ENCODE measurements around the gene VN1R4. TPM values are rescaled to one million over a fixed set of nuclear protein-coding genes. Genes with fewer than 3 reads are reported as not detected.
A peak's percentile ranks its signal among the peaks of the same experiment; 100 is the strongest.
"Not testable (repeated sequence)": the region's sequence is repeated elsewhere in the genome, so short reads cannot be mapped to it uniquely, and the experiment has no call there.

VN1R4 gene
- total RNA-seq (not detected), polyA plus RNA-seq (not detected), total RNA-seq (not detected)

- DNase-seq; H3K4me1 ChIP-seq (ENCODE audit: control insufficient read depth in 2 of 2, insufficient read depth in 2 of 2, low read length in 2 of 2); H3K27ac ChIP-seq (ENCODE audit: low read depth, low read length); intact Hi-C loops (cut with micrococcal nuclease); H3K27ac Mint-ChIP-seq; POLR2A ChIA-PET; H3K27me3 ChIP-seq (ENCODE audit: control insufficient read depth in 2 of 2, insufficient read depth in 2 of 2, low read length in 2 of 2); H3K36me3 ChIP-seq (ENCODE audit: control insufficient read depth in 2 of 3, insufficient read depth in 3 of 3, low read length in 3 of 3); ATAC-seq; CTCF ChIA-PET; H3K4me3 Mint-ChIP-seq; H3K4me3 ChIP-seq (ENCODE audit: low read length); H3K4me1 Mint-ChIP-seq: not testable (repeated sequence)
- H3K36me3 Mint-ChIP-seq: peaks cover 2 to 25% (median 13%) of the 10 kb centered on the region in 5 donors
- H3K27me3 Mint-ChIP-seq: peaks cover 0 to 29% (median 19%) of the 10 kb centered on the region in 5 donors
- H3K9me3 ChIP-seq (ENCODE audit: control insufficient read depth in 2 of 3, low read length in 3 of 3): peaks cover 0 to 12% (median 0%) of the 10 kb centered on the region in 3 experiments
- peaks cover 20 to 78% (median 54%) of the 10 kb centered on the region in 11 donors for H3K9me3 Mint-ChIP-seq
Measured at GRCh38 chr19:53267623-53268022, at the start of gene VN1R4. TSS of gene VN1R4 (minus strand) at chr19:53267723. CDS start at chr19:53267665, 58 bp downstream.

- no peak for ATAC-seq
- no peak overlapping the region for H3K27ac Mint-ChIP-seq
- CTCF ChIA-PET: no interaction called here
- Histone ChIP-seq H3K36me3 (ENCODE audit: control insufficient read depth in 2 of 3, insufficient read depth in 3 of 3, low read length in 3 of 3) (no peaks in the 10 kb centered on the region), H3K27ac (ENCODE audit: low read depth, low read length) (no peak overlapping the region), H3K27me3 (ENCODE audit: control insufficient read depth in 2 of 2, insufficient read depth in 2 of 2, low read length in 2 of 2) (no peaks in the 10 kb centered on the region), H3K4me1 (ENCODE audit: control insufficient read depth in 2 of 2, insufficient read depth in 2 of 2, low read length in 2 of 2) (no peaks in the 10 kb centered on the region), H3K4me3 (ENCODE audit: low read length) (no peak overlapping the region), H3K9me3 (ENCODE audit: control insufficient read depth in 2 of 3, low read length in 3 of 3) (peaks cover 0 to 15% (median 0%) of the 10 kb centered on the region in 3 experiments)
- peaks cover 0 to 93% (median 49%) of the 10 kb centered on the region in 11 donors for H3K9me3 Mint-ChIP-seq
- H3K4me1 Mint-ChIP-seq: no peaks in the 10 kb centered on the region
- intact Hi-C loops (cut with micrococcal nuclease): loop anchor here in 1 of 2 donors (5.0 kb wide), 1 partner anchor 40 kb away; no protein-coding TSS in a partner anchor
- POLR2A ChIA-PET: no interaction called here
- H3K4me3 Mint-ChIP-seq: no peak overlapping the region
- H3K36me3 Mint-ChIP-seq: peaks cover 0 to 16% (median 9%) of the 10 kb centered on the region in 5 donors
- H3K27me3 Mint-ChIP-seq: peaks cover 0 to 50% (median 37%) of the 10 kb centered on the region in 5 donors
- no peak for DNase-seq
Measured at GRCh38 chr19:53311897-53312296, 44.4 kb upstream of the VN1R4 start.

- Mint-ChIP-seq H3K27me3 (peaks cover 0 to 51% (median 46%) of the 10 kb centered on the region in 5 donors), H3K4me3 (peak overlapping the region in 1 of 10 donors; percentile 2), H3K27ac (no peak overlapping the region), H3K4me1 (no peaks in the 10 kb centered on the region), H3K9me3 (peaks cover 5 to 93% (median 47%) of the 10 kb centered on the region in 11 donors), H3K36me3 (peaks cover 0 to 20% (median 13%) of the 10 kb centered on the region in 5 donors)
- ATAC-seq (no peak), DNase-seq (no peak)
- H3K9me3 ChIP-seq (ENCODE audit: control insufficient read depth in 2 of 3, low read length in 3 of 3): peaks cover 0 to 15% (median 0%) of the 10 kb centered on the region in 3 experiments
- no peaks in the 10 kb centered on the region for H3K36me3 ChIP-seq (ENCODE audit: control insufficient read depth in 2 of 3, insufficient read depth in 3 of 3, low read length in 3 of 3)
- intact Hi-C loops (cut with micrococcal nuclease): loop anchor here in 1 of 2 donors (5.0 kb wide), 1 partner anchor 39 kb away; no protein-coding TSS in a partner anchor
- H3K27ac ChIP-seq (ENCODE audit: low read depth, low read length): no peak overlapping the region
- ChIA-PET CTCF (no interaction called here), POLR2A (no interaction called here)
- H3K27me3 ChIP-seq (ENCODE audit: control insufficient read depth in 2 of 2, insufficient read depth in 2 of 2, low read length in 2 of 2): no peaks in the 10 kb centered on the region
- no peaks in the 10 kb centered on the region for H3K4me1 ChIP-seq (ENCODE audit: control insufficient read depth in 2 of 2, insufficient read depth in 2 of 2, low read length in 2 of 2)
- no peak overlapping the region for H3K4me3 ChIP-seq (ENCODE audit: low read length)
Measured at GRCh38 chr19:53311044-53311443, 43.5 kb upstream of the VN1R4 start.

- no peak for ATAC-seq
- POLR2A ChIA-PET: no interaction called here
- Mint-ChIP-seq H3K27ac (no peak overlapping the region), H3K36me3 (peaks cover 0 to 16% (median 9%) of the 10 kb centered on the region in 5 donors), H3K27me3 (peaks cover 0 to 45% (median 39%) of the 10 kb centered on the region in 5 donors), H3K4me3 (no peak overlapping the region), H3K4me1 (no peaks in the 10 kb centered on the region), H3K9me3 (peaks cover 5 to 97% (median 47%) of the 10 kb centered on the region in 11 donors)
- intact Hi-C loops (cut with micrococcal nuclease): no loop called here
- DNase-seq: no peak
- Histone ChIP-seq H3K4me1 (ENCODE audit: control insufficient read depth in 2 of 2, insufficient read depth in 2 of 2, low read length in 2 of 2) (no peaks in the 10 kb centered on the region), H3K36me3 (ENCODE audit: control insufficient read depth in 2 of 3, insufficient read depth in 3 of 3, low read length in 3 of 3) (no peaks in the 10 kb centered on the region), H3K9me3 (ENCODE audit: control insufficient read depth in 2 of 3, low read length in 3 of 3) (peaks cover 0 to 15% (median 0%) of the 10 kb centered on the region in 3 experiments), H3K27ac (ENCODE audit: low read depth, low read length) (no peak overlapping the region), H3K27me3 (ENCODE audit: control insufficient read depth in 2 of 2, insufficient read depth in 2 of 2, low read length in 2 of 2) (no peaks in the 10 kb centered on the region), H3K4me3 (ENCODE audit: low read length) (no peak overlapping the region)
- CTCF ChIA-PET: no interaction called here
Measured at GRCh38 chr19:53308339-53308811, 40.9 kb upstream of the VN1R4 start.

- DNase-seq: peak in 1 of 9 donors; percentile 1
- H3K27me3 ChIP-seq (ENCODE audit: control insufficient read depth in 2 of 2, insufficient read depth in 2 of 2, low read length in 2 of 2); H3K4me3 Mint-ChIP-seq; H3K4me3 ChIP-seq (ENCODE audit: low read length); ATAC-seq; H3K4me1 Mint-ChIP-seq; H3K27ac ChIP-seq (ENCODE audit: low read depth, low read length); H3K27ac Mint-ChIP-seq; H3K36me3 Mint-ChIP-seq; H3K36me3 ChIP-seq (ENCODE audit: control insufficient read depth in 2 of 3, insufficient read depth in 3 of 3, low read length in 3 of 3); POLR2A ChIA-PET; CTCF ChIA-PET; H3K4me1 ChIP-seq (ENCODE audit: control insufficient read depth in 2 of 2, insufficient read depth in 2 of 2, low read length in 2 of 2); intact Hi-C loops (cut with micrococcal nuclease): not testable (repeated sequence)
- Mint-ChIP-seq H3K27me3 (peaks cover 0 to 17% (median 16%) of the 10 kb centered on the region in 5 donors), H3K9me3 (peaks cover 3 to 81% (median 29%) of the 10 kb centered on the region in 11 donors)
- peaks cover 0 to 11% (median 0%) of the 10 kb centered on the region in 3 experiments for H3K9me3 ChIP-seq (ENCODE audit: control insufficient read depth in 2 of 3, low read length in 3 of 3)
Measured at GRCh38 chr19:53301341-53301740, 33.8 kb upstream of the VN1R4 start.

GRCh38 chr19:53294786-53295441, 27.4 kb upstream of the VN1R4 start:
- H3K27ac Mint-ChIP-seq: no peak overlapping the region
- no peak for ATAC-seq
- Histone ChIP-seq H3K27ac (ENCODE audit: low read depth, low read length) (no peak overlapping the region), H3K4me1 (ENCODE audit: control insufficient read depth in 2 of 2, insufficient read depth in 2 of 2, low read length in 2 of 2) (no peaks in the 10 kb centered on the region), H3K4me3 (ENCODE audit: low read length) (no peak overlapping the region), H3K9me3 (ENCODE audit: control insufficient read depth in 2 of 3, low read length in 3 of 3) (peaks cover 0 to 55% (median 4%) of the 10 kb centered on the region in 3 experiments), H3K27me3 (ENCODE audit: control insufficient read depth in 2 of 2, insufficient read depth in 2 of 2, low read length in 2 of 2) (no peaks in the 10 kb centered on the region), H3K36me3 (ENCODE audit: control insufficient read depth in 2 of 3, insufficient read depth in 3 of 3, low read length in 3 of 3) (peaks cover 0 to 3% (median 0%) of the 10 kb centered on the region in 3 experiments)
- no peak for DNase-seq
- peaks cover 12 to 94% (median 42%) of the 10 kb centered on the region in 11 donors for H3K9me3 Mint-ChIP-seq
- peaks cover 0 to 11% (median 0%) of the 10 kb centered on the region in 5 donors for H3K27me3 Mint-ChIP-seq
- intact Hi-C loops (cut with micrococcal nuclease): no loop called here
- H3K36me3 Mint-ChIP-seq: peaks cover 2 to 13% (median 7%) of the 10 kb centered on the region in 5 donors
- H3K4me1 Mint-ChIP-seq: no peaks in the 10 kb centered on the region
- H3K4me3 Mint-ChIP-seq: no peak overlapping the region
- ChIA-PET CTCF (no interaction called here), POLR2A (no interaction called here)
